Measurements from ENCODE around the gene UCN2. TPM values are rescaled to one million over a fixed set of nuclear protein-coding genes. Genes with fewer than 3 reads are reported as not detected.
A peak's percentile ranks its signal among the peaks of the same experiment; 100 is the strongest.

UCN2 gene
- total RNA-seq, 3 donors from 2014 or later: 0.44 TPM; not detected in 2

- intact Hi-C loops (cut with DNase I; ENCODE audit: low total_unique reads): no loop called here
- Histone ChIP-seq H3K4me3 (no peak overlapping the region), H3K36me3 (no peaks in the 10 kb centered on the region), H3K9me3 (no peaks in the 10 kb centered on the region), H3K27me3 (no peaks in the 10 kb centered on the region), H3K4me1 (peaks cover 0 to 3% of the 10 kb centered on the region in 2 donors), H3K27ac (no peak overlapping the region)
- TF ChIP-seq POLR2A (IDR thresholded peaks at IDR 0.05) (no peak), POLR2AphosphoS5 (IDR thresholded peaks at IDR 0.05) (no peak)
- TF ChIP-seq, protein P1, sequence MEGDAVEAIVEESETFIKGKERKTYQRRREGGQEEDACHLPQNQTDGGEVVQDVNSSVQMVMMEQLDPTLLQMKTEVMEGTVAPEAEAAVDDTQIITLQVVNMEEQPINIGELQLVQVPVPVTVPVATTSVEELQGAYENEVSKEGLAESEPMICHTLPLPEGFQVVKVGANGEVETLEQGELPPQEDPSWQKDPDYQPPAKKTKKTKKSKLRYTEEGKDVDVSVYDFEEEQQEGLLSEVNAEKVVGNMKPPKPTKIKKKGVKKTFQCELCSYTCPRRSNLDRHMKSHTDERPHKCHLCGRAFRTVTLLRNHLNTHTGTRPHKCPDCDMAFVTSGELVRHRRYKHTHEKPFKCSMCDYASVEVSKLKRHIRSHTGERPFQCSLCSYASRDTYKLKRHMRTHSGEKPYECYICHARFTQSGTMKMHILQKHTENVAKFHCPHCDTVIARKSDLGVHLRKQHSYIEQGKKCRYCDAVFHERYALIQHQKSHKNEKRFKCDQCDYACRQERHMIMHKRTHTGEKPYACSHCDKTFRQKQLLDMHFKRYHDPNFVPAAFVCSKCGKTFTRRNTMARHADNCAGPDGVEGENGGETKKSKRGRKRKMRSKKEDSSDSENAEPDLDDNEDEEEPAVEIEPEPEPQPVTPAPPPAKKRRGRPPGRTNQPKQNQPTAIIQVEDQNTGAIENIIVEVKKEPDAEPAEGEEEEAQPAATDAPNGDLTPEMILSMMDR (IDR thresholded peaks at IDR 0.05): no peak
- DNase-seq (ENCODE audit: low spot score in 2 of 2): no peak
Observed at GRCh38 chr3:48562367-48563095, 1.1 kb downstream of the UCN2 start.

- Histone ChIP-seq H3K4me3 (peak overlapping the region in 2 of 3 donors; percentile 15 to 36), H3K9me3 (no peaks in the 10 kb centered on the region), H3K27me3 (no peaks in the 10 kb centered on the region), H3K36me3 (no peaks in the 10 kb centered on the region), H3K27ac (peak overlapping the region in 1 of 2 donors; percentile 41), H3K4me1 (peaks cover 3% of the 10 kb centered on the region in 2 donors)
- DNase-seq (ENCODE audit: low spot score in 2 of 2): peak in 1 of 2 donors; percentile 27
- TF ChIP-seq POLR2AphosphoS5 (IDR thresholded peaks at IDR 0.05) (no peak), POLR2A (IDR thresholded peaks at IDR 0.05) (no peak)
- TF ChIP-seq, protein P1 (IDR thresholded peaks at IDR 0.05): no peak
- intact Hi-C loops (cut with DNase I; ENCODE audit: low total_unique reads): no loop called here
Observed at GRCh38 chr3:48561045-48561736, 2.4 kb downstream of the UCN2 start.

- Histone ChIP-seq H3K36me3 (no peaks in the 10 kb centered on the region), H3K27me3 (no peaks in the 10 kb centered on the region), H3K27ac (peak overlapping the region in 1 of 2 donors; percentile 41), H3K4me3 (peak overlapping the region in 2 of 3 donors; percentile 15 to 36), H3K9me3 (no peaks in the 10 kb centered on the region), H3K4me1 (peaks cover 3 to 4% of the 10 kb centered on the region in 2 donors)
- DNase-seq (ENCODE audit: low spot score in 2 of 2): no peak
- TF ChIP-seq POLR2AphosphoS5 (IDR thresholded peaks at IDR 0.05) (no peak), POLR2A (IDR thresholded peaks at IDR 0.05) (no peak)
- TF ChIP-seq, protein P1 (IDR thresholded peaks at IDR 0.05): no peak
- intact Hi-C loops (cut with DNase I; ENCODE audit: low total_unique reads): no loop called here
Observed at GRCh38 chr3:48560648-48561018, 2.9 kb downstream of the UCN2 start.

DNA sequence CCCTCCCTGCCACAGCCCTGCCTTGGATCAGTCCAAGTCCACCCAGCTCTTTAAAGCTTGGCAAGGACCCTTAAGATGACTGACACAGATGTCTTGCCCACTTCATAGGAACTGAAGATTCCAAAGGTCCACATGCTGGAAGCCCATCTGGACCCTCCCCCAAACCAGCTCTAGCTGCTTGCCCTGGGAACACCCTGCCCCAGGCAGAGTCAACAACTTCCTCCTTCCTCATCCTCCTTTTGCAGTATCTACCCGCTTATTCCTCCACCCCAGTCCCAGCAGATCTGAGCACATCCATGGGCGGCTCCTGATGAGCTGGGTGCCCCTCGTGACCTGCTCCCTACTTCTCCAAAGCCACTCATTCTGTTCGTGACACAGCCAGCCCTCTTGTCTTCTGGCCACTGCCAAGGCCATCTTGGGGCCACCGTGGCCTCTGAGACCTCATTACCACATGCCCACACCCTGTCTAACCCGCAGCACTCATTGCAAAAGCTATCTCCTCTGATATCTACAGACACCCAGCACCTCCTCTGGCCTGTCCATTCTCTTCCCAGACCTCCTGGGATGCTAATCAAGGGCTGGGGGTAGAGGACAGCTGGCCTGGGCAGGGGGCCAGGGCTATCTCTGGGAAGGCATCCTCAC lies 5.0 kb downstream of the UCN2 start:
- no peaks in the 10 kb centered on the region for H3K9me3 ChIP-seq
- peaks cover 3 to 4% of the 10 kb centered on the region in 2 donors for H3K4me1 ChIP-seq
- no peaks in the 10 kb centered on the region for H3K27me3 ChIP-seq
- TF ChIP-seq POLR2AphosphoS5 (IDR thresholded peaks at IDR 0.05): no peak
- TF ChIP-seq, protein P1 (IDR thresholded peaks at IDR 0.05): no peak
- intact Hi-C loops (cut with DNase I; ENCODE audit: low total_unique reads): no loop called here
- DNase-seq (ENCODE audit: low spot score in 2 of 2): no peak
- no peak overlapping the region for H3K4me3 ChIP-seq
- H3K27ac ChIP-seq: peak overlapping the region in 1 of 2 donors; percentile 48
- no peaks in the 10 kb centered on the region for H3K36me3 ChIP-seq
